NCI-H345 treated with DMSO at 0.1 percent for 48 hours (cell line): ENCODE results near the gene PIAS1.
A peak's percentile ranks its signal among the peaks of the same experiment; 100 is the strongest.
"Not testable (repeated sequence)": the region's sequence is repeated elsewhere in the genome, so short reads cannot be mapped to it uniquely, and the experiment has no call there.

ENCODE experiments used
- DNase-seq: peaks from one replicate; lab custom pipeline; 2025; ENCODE audit not compliant: unreplicated experiment; lab: John Stamatoyannopoulos, UW

PIAS1 gene

DNA sequence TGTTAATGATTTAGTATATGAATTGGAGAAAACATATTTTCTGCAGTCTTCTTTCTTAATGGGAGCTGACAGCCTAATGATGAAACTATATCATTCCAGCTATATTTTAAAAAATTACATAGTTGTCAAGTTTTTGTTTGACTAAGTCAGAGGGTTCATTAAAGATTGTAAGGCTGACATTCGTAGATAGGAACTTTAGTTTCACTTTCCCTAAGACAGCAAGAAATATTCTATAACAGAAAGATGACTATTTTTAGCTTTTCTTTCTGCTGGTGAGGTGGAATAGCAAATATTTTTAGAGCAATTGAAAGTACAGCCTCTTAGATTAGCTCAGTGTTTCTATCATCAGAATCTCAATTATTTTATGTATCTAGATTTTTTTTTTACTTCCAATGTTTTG, 60.2 kb downstream of the PIAS1 start:
- DNase-seq, result no peak

DNA sequence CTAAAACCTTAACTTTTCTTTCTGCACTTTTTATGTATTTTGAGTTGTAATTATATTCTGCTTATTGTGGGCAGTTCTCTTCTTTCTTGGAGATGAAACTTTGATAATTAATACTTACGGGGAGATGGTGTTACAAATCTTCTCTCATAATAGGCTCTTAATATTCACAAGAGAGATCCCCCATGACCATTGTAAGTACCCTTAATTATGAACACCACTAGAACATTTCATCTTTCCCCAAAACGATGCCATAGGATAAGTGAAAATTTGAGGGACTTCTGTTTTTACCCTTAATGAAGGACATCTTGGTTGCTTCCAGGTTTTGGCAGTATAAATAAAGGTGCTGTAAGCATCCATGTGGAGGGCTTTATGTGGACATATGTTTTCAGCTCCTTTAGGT, 60.7 kb downstream of the PIAS1 start:
- DNase-seq, result no peak

DNA sequence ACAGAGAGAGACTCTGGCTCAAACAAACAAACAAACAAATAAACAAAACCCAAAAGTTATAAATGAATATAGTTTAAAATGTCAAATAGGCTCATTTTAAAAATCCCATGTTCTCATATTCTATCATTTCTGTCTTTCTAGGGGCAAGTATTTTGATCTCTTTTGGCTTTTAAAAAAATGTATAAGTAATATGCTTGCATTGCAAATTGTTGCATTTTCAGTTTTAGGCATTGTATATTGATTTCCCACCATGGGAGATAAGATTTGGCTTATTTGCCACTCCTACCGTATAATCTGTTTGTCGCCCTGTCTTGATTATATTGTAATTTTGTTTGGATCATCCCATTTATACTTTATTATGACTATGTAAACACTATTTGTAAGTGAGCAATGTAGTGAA, 70.6 kb downstream of the PIAS1 start:
- DNase-seq, result no peak

DNA sequence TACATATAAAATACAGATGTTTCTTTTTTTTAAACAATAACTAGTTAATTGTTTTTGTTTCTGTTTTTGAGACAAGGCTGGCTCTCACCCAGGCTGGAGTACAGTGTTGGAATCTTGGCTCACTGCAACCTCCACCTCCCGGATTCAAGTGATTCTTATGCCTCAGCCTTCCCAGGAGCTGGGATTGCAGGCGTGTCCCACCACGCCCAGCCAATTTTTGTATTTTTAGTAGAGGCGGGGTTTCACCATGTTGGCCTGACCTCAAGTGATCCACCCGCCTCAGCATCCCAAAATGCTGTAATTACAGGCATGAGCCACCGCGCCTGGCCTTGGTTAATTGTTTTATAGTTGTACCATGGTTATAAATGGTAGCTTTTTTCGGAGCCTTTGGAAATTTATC, 72.3 kb downstream of the PIAS1 start:
- no peak for DNase-seq

GRCh38 chr15:68129072-68129471, 75.0 kb downstream of the PIAS1 start:
- no peak for DNase-seq

GRCh38 chr15:68130851-68131250, 76.7 kb downstream of the PIAS1 start:
- no peak for DNase-seq

DNA sequence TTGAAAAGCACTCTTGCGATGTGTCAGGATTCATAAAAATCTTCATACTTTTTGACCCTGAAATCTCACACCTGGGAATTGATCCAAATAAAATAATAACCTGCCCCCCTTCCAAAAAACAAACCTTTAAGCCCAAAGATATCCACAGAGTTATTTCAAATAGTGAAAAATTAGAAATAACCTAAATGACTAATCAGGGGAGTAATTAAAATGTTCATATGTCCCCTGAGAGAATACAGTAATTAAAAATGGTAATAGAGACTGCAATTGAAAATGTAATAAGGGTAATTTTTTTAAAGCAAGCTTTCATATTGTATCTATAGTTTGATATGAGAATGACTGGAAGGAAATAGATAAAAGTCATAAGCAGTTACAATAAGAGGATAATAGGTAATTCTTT, 83.0 kb downstream of the PIAS1 start:
- DNase-seq, result no peak

DNA sequence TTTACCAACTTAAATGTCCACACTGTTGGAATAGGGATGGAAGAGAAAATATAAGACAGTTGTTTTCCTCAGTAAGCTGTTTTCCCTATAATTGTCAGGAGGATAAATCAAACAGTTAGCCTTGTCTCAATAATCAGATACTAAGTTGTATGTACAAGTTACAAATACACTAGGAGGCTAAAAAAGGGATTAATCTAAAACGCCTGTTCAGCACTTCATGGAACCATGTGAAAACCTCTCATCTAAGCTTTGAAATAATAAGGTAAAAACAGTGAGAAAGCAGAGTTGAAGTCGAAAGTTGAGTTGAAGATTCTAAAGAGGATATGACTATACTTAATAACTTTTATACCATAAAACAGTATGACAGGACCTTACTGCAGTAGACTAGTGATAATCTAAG, 89.0 kb downstream of the PIAS1 start:
- no peak for DNase-seq

DNA sequence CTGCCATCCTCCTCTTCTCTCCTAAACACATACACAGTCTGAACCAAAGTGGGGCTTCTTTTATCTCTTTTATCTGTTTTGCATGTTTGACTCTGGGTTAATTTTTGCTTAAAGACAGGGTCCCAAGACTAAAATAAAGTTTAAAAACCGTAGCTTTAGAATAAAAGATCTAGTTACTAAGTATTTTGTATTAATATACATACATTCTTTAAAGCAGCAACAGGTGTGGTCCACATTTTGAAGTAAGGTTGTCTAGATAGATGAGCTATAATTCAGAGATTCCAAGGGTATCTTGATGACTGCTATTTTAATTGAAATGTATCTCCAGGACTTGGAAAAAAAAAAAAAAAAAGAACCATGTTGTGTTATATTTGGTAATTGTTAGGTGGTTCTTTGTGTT, 89.7 kb downstream of the PIAS1 start:
- DNase-seq, result no peak

- DNase-seq, result no peak
These were observed 91.6 kb downstream of the PIAS1 start for GRCh38 chr15:68145706-68146105.

GRCh38 chr15:68148039-68148438, 93.9 kb downstream of the PIAS1 start:
- DNase-seq, result no peak

GRCh38 chr15:68149059-68149458, 94.9 kb downstream of the PIAS1 start:
- DNase-seq, result no peak

DNA sequence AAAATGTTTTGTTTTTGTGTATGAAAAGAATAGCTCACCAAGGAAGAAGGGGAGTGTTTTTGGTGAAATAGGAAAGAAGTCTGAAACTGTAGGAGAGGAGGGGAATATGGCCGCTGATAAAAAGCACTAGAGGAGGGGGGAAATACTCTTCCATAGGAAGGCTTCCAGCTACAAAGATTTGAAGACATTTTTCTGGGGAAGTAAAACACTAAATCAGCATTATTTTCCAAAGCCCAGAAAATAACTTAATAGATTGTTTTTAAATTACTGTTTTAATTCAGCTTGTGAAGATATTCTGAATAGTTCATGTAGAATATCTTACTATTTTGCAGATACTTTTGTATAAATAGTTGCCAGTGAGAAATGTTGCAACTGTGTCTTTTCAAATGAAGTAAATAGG, 96.1 kb downstream of the PIAS1 start:
- no peak for DNase-seq

GRCh38 chr15:68151277-68151676, 97.2 kb downstream of the PIAS1 start:
- no peak for DNase-seq

DNA sequence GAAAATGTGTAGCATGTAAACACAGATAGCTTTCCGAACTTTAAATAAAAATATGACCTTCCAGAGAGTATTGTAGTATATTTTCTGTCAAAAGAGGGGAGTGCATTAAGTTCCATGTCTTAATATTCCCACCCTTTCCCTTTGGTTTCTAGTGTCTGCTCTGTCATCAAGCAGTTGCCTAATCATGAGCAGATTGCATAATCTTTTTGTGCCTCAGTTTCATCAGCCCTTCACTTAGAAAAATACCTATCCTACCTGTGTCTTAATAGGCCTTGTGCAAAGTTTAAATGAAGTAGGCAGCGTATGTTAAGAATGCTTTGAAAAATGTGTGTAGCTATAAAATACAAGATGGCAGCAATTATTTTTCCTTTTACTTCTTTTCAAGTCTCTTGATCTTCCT, 98.2 kb downstream of the PIAS1 start:
- no peak for DNase-seq

- peak; percentile 2 for DNase-seq
These were observed 100.9 kb downstream of the PIAS1 start for GRCh38 chr15:68154923-68155559.

GRCh38 chr15:68157074-68157473, 103.0 kb downstream of the PIAS1 start:
- no peak for DNase-seq

- no peak for DNase-seq
These were observed 104.0 kb downstream of the PIAS1 start for GRCh38 chr15:68158046-68158628.

DNA sequence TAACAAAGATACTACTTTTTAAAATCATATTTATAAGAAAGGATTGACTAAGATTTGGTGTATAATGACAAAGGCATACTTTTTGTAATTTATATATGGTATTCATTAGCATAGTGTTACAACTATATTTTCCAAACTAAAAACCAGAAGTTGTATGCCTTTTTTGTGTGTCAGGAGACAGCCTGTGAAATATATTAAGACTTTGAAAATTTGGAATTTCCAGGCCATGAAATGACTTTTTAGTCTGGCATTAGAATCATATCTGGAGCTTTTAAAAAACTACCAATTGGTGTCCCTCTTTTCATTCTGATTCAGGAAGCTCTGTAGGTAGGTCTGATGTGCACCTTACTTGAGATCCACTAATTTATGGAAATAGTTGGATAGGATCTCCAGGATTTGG, 109.1 kb downstream of the PIAS1 start:
- DNase-seq, result no peak

GRCh38 chr15:68166847-68167246, 112.7 kb downstream of the PIAS1 start:
- no peak for DNase-seq

- not testable (repeated sequence) for DNase-seq
These were observed 117.9 kb downstream of the PIAS1 start for GRCh38 chr15:68172037-68172436.

- DNase-seq, result no peak
These were observed 119.0 kb downstream of the PIAS1 start for GRCh38 chr15:68173119-68173518.

DNA sequence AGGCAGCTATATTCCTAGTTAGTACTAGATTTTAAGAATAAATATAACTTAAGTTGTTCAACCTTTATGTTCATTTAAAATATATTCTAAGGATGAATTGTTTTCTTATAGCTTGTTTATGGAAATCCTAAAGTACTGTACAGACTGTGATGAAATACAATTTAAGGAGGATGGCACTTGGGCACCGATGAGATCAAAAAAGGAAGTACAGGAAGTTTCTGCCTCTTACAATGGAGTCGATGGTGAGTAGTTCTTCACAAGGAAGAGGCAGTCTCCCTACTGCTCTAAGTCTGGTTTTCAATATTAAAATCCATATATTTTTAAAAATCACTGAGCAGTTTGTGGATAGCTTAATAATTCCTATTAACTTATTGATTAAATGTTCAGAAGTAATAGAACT, 121.4 kb downstream of the PIAS1 start:
- DNase-seq, result no peak
